GOT3 (cell line): ENCODE measurements around the gene DR1.
"Not testable (repeated sequence)": the region's sequence is repeated elsewhere in the genome, so short reads cannot be mapped to it uniquely, and the experiment has no call there.

ENCODE experiments used
- DNase-seq: peaks from one replicate; lab custom pipeline; 2025; ENCODE audit warnings: mixed read lengths; lab: John Stamatoyannopoulos, UW

The DR1 gene

GRCh38 chr1:93340090-93340489, 5.6 kb upstream of the DR1 start:
- no peak for DNase-seq

GRCh38 chr1:93344484-93344883, 1.2 kb upstream of the DR1 start:
- no peak for DNase-seq

GRCh38 chr1:93344886-93345632, 648 bp upstream of the DR1 start:
- no peak for DNase-seq

GRCh38 chr1:93346421-93346993, 800 bp downstream of the DR1 start:
- no peak for DNase-seq

- DNase-seq = no peak
These were observed 1.7 kb downstream of the DR1 start for GRCh38 chr1:93347334-93347899.

- no peak for DNase-seq
These were observed 2.5 kb downstream of the DR1 start for GRCh38 chr1:93348104-93348728.

GRCh38 chr1:93349231-93350135, 3.8 kb downstream of the DR1 start:
- DNase-seq = no peak

GRCh38 chr1:93350322-93350721, 4.6 kb downstream of the DR1 start:
- DNase-seq = no peak

GRCh38 chr1:93350875-93351274, 5.2 kb downstream of the DR1 start:
- no peak for DNase-seq

GRCh38 chr1:93351346-93351745, 5.6 kb downstream of the DR1 start:
- DNase-seq = not testable (repeated sequence)

GRCh38 chr1:93352376-93352775, 6.7 kb downstream of the DR1 start:
- no peak for DNase-seq

GRCh38 chr1:93353286-93353685, 7.6 kb downstream of the DR1 start:
- DNase-seq = no peak

- no peak for DNase-seq
These were observed 9.0 kb downstream of the DR1 start for GRCh38 chr1:93354749-93355148.

GRCh38 chr1:93357242-93357641, 11.5 kb downstream of the DR1 start:
- DNase-seq = no peak

GRCh38 chr1:93358293-93358692, 12.6 kb downstream of the DR1 start:
- no peak for DNase-seq

- DNase-seq = no peak
These were observed 14.4 kb downstream of the DR1 start for GRCh38 chr1:93360111-93360510.

GRCh38 chr1:93362237-93362636, 16.5 kb downstream of the DR1 start:
- no peak for DNase-seq

- no peak for DNase-seq
These were observed 20.1 kb downstream of the DR1 start for GRCh38 chr1:93365813-93366212.

GRCh38 chr1:93369734-93370133, 24.0 kb downstream of the DR1 start:
- DNase-seq = no peak

GRCh38 chr1:93374334-93375106, 28.8 kb downstream of the DR1 start:
- DNase-seq = no peak

- no peak for DNase-seq
These were observed 38.9 kb downstream of the DR1 start for GRCh38 chr1:93384656-93385055.
